DMS 273 (cell line): ENCODE measurements around the gene BRD2.

Experiments
- DNase-seq: peaks from one replicate; lab custom pipeline; 2025; ENCODE audit not compliant: unreplicated experiment; lab: John Stamatoyannopoulos, UW

The BRD2 gene

DNA sequence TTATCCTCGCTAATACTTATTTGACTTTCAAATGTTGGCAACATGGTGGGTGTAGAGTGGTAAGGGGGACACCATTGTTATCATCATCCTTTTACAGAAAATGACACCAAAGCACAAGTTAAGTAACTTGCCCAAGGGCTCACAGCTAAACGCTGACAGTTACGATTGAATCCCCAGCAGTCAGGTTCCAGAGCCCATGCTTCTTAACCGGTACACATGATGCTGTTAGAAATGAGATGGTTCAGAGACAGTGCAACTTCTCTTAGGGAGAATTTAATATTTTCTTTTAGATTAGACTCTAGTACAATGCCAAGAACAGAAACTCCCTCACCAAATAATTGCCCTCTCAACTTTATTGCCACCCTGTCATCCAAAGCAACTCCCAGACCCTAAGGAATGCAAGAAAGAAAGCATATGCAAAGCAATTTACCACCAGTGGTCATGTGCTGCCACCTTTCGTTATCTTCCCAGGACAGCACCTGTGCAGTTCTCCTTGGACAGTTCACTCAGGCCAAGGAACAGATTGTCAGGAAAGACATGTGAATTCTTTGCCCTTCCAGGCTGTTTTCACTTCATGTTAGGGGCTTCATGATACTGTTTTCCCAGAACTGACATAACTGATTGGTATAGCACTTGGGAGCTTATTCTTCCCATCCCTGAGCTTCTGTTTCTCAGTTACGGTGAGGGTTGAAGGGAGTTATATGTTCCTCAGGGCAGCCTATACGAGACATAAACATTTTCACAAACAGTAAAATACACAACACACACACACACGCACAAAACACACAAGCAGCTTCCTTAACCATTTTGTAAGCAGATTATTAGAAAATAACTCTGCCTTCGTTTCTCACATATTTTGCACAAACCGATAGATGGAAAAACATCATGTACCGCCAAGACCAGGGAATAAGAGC, 20.6 kb upstream of the BRD2 start:
- DNase-seq = peak; percentile 78

DNA sequence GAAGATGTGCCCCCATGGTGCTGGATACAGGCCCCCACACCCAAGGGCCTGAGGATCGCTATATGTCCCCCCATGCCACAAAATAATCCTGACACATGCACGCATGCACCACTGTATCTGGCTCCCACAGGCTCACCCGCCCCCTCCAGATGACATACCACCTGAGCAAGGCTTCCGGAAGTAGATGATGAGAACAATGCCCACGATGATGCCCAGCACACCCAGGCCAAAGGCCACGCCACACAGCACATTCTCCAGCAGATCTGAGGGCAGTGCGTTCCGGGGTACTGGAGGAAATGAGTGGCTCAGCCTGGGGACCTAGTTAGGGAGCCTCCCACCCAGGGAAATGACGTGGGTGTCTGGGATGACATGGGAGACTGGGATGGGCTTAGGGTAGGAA, 19.3 kb upstream of the BRD2 start:
- DNase-seq = no peak

GRCh38 chr6:32950010-32950409, 18.4 kb upstream of the BRD2 start:
- no peak for DNase-seq

DNA sequence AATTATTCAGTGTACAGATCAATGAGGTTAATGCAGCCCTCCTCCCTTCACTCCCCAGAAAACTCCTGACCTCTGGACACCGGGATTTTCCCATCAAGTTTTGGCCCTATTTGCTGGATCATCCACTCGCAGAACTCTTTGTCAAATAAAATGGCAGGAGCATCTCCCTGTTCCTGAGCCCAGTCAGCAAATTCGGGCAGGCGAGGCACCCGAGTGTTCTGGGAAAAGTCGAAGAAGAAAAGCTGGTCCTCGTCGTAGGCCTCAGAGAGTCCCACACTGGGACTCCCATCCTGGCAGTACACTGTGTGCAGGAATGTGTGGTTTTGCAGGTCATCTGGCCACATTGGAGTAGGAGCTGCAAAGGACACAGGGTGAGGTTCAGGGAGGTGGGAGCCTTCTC, 17.9 kb upstream of the BRD2 start:
- DNase-seq = no peak

DNA sequence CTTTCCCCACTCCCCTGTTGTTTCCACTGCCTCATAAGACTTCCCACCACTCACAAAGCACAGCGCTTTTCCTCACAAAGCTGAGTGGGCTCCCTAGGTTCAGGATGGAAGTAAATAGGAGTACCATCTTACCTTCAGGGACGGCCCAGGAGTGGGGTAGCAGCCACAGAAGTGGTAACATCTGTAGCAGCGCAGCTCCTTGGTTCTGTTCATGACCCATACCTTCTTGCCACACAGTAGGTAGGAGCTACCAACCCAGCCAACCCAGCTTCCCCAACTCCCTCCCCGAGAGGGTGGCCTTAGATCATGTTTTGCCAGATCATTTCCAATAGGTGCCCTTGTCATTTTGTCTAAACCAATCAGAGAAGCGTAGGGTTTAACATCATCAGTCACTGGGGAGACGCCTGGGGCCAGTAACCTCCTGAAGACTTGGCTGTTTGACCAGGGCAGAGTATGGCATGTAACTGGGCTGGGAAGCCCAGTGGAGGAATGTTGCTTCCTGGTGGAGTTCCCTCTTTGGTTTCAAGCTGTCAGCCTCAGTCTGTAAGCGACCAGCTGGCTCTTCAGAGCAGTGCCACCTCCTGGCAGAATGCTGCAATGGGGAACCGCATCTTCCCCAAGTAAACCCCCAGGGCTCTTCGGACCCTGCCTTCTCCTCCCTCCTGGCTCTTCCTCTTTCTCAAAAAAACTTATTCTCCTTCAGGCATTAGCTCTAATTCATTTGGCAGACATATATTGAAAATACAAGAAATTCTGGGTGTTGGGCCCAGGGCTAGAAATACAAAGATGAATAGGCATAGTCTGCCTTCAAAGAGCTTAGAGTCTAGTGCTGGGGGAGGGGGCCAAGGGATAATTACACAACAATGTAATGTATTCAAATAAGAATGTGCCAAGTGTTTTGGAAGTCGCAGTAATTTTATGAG, 15.3 kb upstream of the BRD2 start, which contains the start of gene HLA-DMA:
Gene HLA-DMA (minus strand): TSS at position 281 of the 923 bp plus-strand sequence. CDS start 61 bp downstream, at position 220.
- DNase-seq = peak; percentile 92

DNA sequence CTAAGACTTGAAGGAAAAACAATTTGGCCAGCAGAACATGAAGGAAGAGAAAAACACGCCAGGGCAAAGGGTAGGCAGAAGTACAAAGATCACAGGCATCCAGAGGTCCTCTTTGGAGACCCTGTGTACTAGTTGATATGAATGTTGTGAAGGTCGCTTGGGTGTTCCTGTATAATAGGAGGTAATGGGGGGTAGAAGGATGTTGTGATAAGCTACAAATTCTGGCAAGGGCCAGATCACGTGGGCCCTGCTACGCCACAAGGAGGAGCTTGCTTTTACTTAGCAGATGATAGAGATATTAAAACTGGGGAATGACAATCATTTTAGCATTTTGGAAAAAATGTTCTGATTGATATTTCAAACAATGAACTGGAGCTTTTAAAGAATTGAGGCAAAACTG, 14.6 kb upstream of the BRD2 start:
- DNase-seq = no peak

GRCh38 chr6:32954267-32954666, 14.1 kb upstream of the BRD2 start:
- no peak for DNase-seq

DNA sequence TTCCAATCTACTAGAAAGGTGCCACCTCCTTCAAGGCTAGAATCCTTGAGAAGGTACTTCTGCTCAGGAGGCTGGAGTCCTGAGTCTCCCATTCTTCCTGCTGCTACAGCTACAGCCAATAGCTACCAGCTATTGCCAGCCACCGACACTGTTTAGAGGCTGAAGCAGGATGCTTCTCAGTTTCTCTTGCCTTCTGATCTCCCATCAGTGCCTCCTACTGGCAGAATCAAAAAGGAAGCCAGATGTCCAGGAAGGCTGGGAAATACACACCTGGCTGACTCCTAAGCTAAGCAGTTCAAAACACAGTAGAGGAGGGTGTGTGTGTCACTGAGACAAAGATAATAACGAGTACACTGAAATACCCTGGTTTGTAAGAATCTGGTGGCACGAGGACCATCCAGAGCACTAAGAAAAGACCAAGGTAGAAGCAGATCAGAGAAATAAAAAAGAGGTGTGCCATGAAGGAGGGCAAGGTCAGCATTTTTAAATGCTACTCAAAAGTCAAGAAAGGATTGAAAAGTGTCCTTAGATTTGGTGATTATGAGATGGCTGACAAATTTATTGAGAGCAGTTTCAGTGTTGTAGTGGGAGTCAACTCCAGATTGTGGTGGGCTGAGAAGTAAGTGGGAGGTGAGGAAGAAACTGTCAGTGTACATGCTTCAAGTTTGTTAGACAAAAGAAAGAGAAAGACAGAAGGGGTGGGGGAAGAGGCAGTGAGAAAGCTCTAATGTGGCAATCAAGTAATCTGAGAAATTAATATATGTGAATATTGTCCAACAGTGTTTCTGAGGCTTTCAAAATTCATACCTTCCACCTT, 13.2 kb upstream of the BRD2 start:
- DNase-seq = peak; percentile 71

- peak; percentile 72 for DNase-seq
Observed at GRCh38 chr6:32956176-32956575, 12.2 kb upstream of the BRD2 start.

- no peak for DNase-seq
Observed at GRCh38 chr6:32960563-32960962, 7.8 kb upstream of the BRD2 start.

- no peak for DNase-seq
Observed at GRCh38 chr6:32962213-32962826, 6.1 kb upstream of the BRD2 start.

DNA sequence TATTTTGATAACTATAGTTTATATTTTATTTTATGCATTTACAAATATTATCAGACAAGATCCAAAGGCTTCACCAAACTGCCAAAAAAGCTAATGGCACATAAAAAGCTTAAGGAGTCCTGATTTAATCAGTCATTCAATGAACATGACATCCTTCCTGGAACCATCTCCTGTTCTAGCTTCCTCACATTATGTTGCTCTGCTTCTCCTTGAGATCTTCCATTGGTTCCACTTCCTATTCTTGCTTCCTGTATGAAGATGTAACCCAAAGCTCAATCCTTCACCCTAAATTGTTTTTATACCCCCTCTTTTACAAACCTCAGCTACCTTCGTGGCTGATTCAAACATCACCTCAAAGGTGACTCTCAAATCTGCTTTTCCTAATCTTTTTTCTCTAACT, 4.5 kb upstream of the BRD2 start:
- DNase-seq = no peak

GRCh38 chr6:32964776-32965175, 3.6 kb upstream of the BRD2 start:
- DNase-seq = peak; percentile 74

GRCh38 chr6:32967151-32968091, 973 bp upstream of the BRD2 start:
- DNase-seq = peak; percentile 84

DNA sequence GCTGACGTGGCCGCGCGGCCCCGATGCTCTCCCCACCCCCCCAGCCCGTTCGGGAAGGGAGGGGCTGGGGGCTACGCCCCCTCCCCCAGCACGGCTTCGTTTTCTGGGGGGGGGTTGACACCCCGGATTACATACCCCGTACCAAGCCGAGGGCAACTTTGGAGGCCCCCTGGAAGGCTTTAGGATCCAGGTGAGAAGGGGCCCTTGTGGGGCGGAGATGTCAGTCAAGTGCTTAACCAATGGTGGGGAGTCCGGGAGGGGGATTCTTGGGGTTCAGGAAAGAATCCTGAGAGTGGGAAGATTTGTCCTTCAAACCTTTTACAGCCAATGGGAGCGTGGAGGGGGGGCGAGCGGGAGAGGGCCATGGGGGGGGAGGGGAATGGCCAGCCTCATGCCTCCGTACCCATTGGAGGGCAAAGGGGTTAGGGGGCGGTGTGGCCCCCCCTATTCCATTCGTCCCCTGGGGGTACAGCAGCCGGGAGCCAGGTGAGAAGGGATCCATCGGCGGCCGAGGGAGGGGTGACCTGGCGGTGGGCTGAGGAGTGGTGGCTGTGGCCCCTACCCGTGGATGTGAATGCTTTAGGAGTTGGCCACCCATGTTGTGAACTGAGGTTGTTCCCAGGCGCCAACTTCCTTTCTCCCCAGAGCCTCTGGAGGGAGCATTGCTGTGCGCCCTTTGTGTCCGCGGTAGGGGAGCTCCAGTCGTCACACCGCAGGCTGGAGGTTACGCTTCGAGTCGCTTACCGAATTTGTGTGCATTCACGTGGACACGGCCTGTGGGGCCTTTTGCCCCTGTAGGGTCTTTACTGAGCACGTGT, 682 bp downstream of the BRD2 start:
- DNase-seq = peak; percentile 92

GRCh38 chr6:32969685-32970412, 1.5 kb downstream of the BRD2 start:
- DNase-seq = peak; percentile 97

- peak; percentile 93 for DNase-seq
Observed at GRCh38 chr6:32970413-32971241, 2.2 kb downstream of the BRD2 start.
